CD4-positive, CD25-positive, alpha-beta regulatory T cell (primary cell): Measurements from ENCODE around the gene CDT1. TPM values are rescaled to one million over a fixed set of nuclear protein-coding genes. Genes with fewer than 3 reads are reported as not detected.
A peak's percentile ranks its signal among the peaks of the same experiment; 100 is the strongest.

Experiments
- ATAC-seq, 2 donors: fragments of 150-1000 bp; cut with Tn5 transposase; one replicate each; pipeline ENCODE4 v1.10.0; 2021; ENCODE audit warnings: low read depth in 2 of 2, moderate number of reproducible peaks in 2 of 2, moderate library complexity in 1 of 2
- DNase-seq, 3 donors: peaks; one replicate each; pipeline versions ENCODE4 v3.0.0 to v3.0.0-alpha.2; 2012 to 2022; ENCODE audit warnings: mixed read lengths in 1 of 3
- H3K27ac ChIP-seq: one replicate; pipeline ENCODE4 v1.7.0; 2013; ENCODE audit warnings: mild to moderate bottlenecking, low read length; ENCODE audit not compliant: insufficient read depth, poor library complexity, severe bottlenecking
- H3K27me3 ChIP-seq: one replicate; pipeline ENCODE4 v1.7.0; 2013; ENCODE audit warnings: low read length; ENCODE audit not compliant: control insufficient read depth, insufficient read depth
- H3K36me3 ChIP-seq: one replicate; pipeline ENCODE4 v1.7.0; 2013; ENCODE audit warnings: mild to moderate bottlenecking, low read length, moderate library complexity; ENCODE audit not compliant: control insufficient read depth, insufficient read depth
- H3K4me1 ChIP-seq: 2 replicates; pipeline ENCODE4 v1.7.0; 2013; ENCODE audit warnings: mild to moderate bottlenecking, low read length; ENCODE audit not compliant: insufficient read depth, control insufficient read depth, poor library complexity, severe bottlenecking
- H3K4me3 ChIP-seq: one replicate; pipeline ENCODE4 v1.7.0; 2013; ENCODE audit warnings: low read depth, mild to moderate bottlenecking, low read length, moderate library complexity
- H3K9me3 ChIP-seq, 2 experiments: 1 replicate in 1 of 2; 2 replicates in 1 of 2; pipeline ENCODE4 v1.7.0; 2013; ENCODE audit warnings: low read length in 2 of 2, mild to moderate bottlenecking in 1 of 2, moderate library complexity in 1 of 2; ENCODE audit not compliant: control insufficient read depth in 2 of 2
- H3K27ac Mint-ChIP-seq, 3 donors: one replicate each; pipeline ENCODE4 v1.8.0; 2020 to 2022; ENCODE audit warnings: mild to moderate bottlenecking in 3 of 3, mixed read lengths in 3 of 3, moderate library complexity in 2 of 3
- H3K27me3 Mint-ChIP-seq: one replicate; pipeline ENCODE4 v1.8.0; 2022; ENCODE audit warnings: mild to moderate bottlenecking, mixed read lengths
- H3K36me3 Mint-ChIP-seq: one replicate; pipeline ENCODE4 v1.8.0; 2020; ENCODE audit warnings: mixed read lengths
- H3K4me1 Mint-ChIP-seq, 4 donors: one replicate each; pipeline ENCODE4 v1.8.0; 2020 to 2022; ENCODE audit warnings: mixed read lengths in 4 of 4, mild to moderate bottlenecking in 1 of 4
- H3K4me3 Mint-ChIP-seq, 4 donors: one replicate each; pipeline ENCODE4 v1.8.0; 2020 to 2022; ENCODE audit warnings: mild to moderate bottlenecking in 4 of 4, mixed read lengths in 4 of 4, moderate library complexity in 3 of 4
- H3K9me3 Mint-ChIP-seq, 7 donors: one replicate each; pipeline ENCODE4 v1.8.0; 2020 to 2022; ENCODE audit warnings: mixed read lengths in 7 of 7, mild to moderate bottlenecking in 3 of 7, moderate library complexity in 2 of 7
- polyA plus RNA-seq, 4 donors: library from polyadenylated mRNA; unstranded; fragments of 300-500 nt; fragmentation: Illumina TruSeq; gene quantifications; one replicate each; pipeline ENCODE4 v1.2.3, GENCODE V29; 2021
- total RNA-seq: library from RNA; stranded (reverse); gene quantifications from one replicate; pipeline ENCODE4 v1.2.3, GENCODE V29; 2022

CDT1 gene
- total and polyA plus RNA-seq, 5 donors from 2014 or later, result 0.60 to 4.8 (median 1.4) TPM

- H3K27me3 ChIP-seq, result no peaks in the 10 kb centered on the region
- H3K4me3 ChIP-seq, result peak overlapping the region; percentile 61
- peaks cover 3% of the 10 kb centered on the region for H3K36me3 Mint-ChIP-seq
- peak overlapping the region; percentile 81 for H3K27ac ChIP-seq
- peaks cover 0 to 27% (median 0%) of the 10 kb centered on the region in 4 donors for H3K4me1 Mint-ChIP-seq
- peak overlapping the region; percentile 86 to 97 (median 88) for H3K4me3 Mint-ChIP-seq
- H3K27ac Mint-ChIP-seq, result peak overlapping the region; percentile 90 to 96 (median 93)
- ATAC-seq (peak; percentile 40 to 55), DNase-seq (peak; percentile 59 to 78 (median 68))
- peaks cover 36% of the 10 kb centered on the region for H3K4me1 ChIP-seq
- no peaks in the 10 kb centered on the region for H3K9me3 ChIP-seq
- H3K36me3 ChIP-seq, result peaks cover 8% of the 10 kb centered on the region
- H3K9me3 Mint-ChIP-seq, result no peaks in the 10 kb centered on the region
- no peaks in the 10 kb centered on the region for H3K27me3 Mint-ChIP-seq
Observed at GRCh38 chr16:88810912-88811768, 7.6 kb downstream of the CDT1 start.

DNA sequence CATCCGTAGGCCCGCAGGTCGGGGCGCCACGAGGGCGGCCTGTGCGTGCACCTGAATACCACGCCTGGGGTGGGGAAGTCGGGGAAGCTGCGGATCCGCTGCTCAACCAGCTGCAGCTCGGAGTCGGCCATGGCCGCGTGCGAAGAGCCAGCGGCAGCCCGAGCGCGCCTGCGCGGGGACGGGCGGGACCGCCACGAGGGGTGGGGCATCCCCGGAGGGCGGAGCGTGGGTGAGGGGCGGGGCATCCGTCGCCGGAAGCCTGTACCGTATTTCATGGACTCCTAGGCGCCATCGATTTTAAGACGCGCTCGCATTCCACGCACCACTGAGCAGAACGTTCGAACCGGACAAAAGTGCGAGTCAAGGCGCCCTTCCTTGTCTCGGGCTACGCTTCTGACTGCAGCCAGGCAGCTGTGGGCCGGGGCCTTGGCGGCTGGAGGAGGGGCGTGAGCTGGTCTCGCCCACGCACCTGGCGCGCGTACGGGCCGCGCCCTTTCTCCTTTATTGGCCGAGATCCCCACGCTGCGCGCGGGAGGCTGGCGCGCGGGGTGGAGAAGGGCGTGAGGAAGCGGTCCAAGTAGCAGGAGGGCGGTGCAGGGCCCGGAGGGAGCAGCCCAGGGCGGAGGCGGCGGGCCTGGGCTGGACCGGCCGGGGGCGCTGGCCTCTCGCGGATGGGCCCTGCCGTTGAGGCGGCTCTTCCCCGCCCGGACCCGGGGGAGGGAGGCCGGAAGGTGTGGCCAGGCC is 8.4 kb downstream of the CDT1 start, which contains the start of gene APRT:
TSS of gene APRT (minus strand) at position 160 of the 744 bp plus-strand sequence. CDS start at position 131, 29 bp downstream.
- Histone ChIP-seq H3K27me3 (no peaks in the 10 kb centered on the region), H3K36me3 (peaks cover 8% of the 10 kb centered on the region), H3K27ac (peak within 1 kb of the TSS; percentile 81), H3K4me3 (peak within 1 kb of the TSS; percentile 61), H3K9me3 (no peaks in the 10 kb centered on the region), H3K4me1 (peaks cover 36% of the 10 kb centered on the region)
- H3K4me3 Mint-ChIP-seq, result peak within 1 kb of the TSS; percentile 96 to 98 (median 97)
- DNase-seq (peak; percentile 92 to 97 (median 94)), ATAC-seq (peak; percentile 84 to 88)
- peak within 1 kb of the TSS; percentile 90 to 98 (median 97) for H3K27ac Mint-ChIP-seq
- peaks cover 0 to 27% (median 0%) of the 10 kb centered on the region in 4 donors for H3K4me1 Mint-ChIP-seq
- H3K27me3 Mint-ChIP-seq, result no peaks in the 10 kb centered on the region
- no peaks in the 10 kb centered on the region for H3K9me3 Mint-ChIP-seq
- H3K36me3 Mint-ChIP-seq, result peaks cover 3% of the 10 kb centered on the region

- DNase-seq, result no peak
- no peaks in the 10 kb centered on the region for H3K27me3 ChIP-seq
Observed at GRCh38 chr16:88812513-88813268, 9.1 kb downstream of the CDT1 start.

GRCh38 chr16:88813269-88814143 is 9.9 kb downstream of the CDT1 start:
- H3K27ac Mint-ChIP-seq, result peak overlapping the region in 1 of 3 donors; percentile 69
- Histone ChIP-seq H3K4me1 (peaks cover 36% of the 10 kb centered on the region), H3K27ac (no peak overlapping the region), H3K36me3 (peaks cover 8% of the 10 kb centered on the region), H3K4me3 (no peak overlapping the region), H3K27me3 (no peaks in the 10 kb centered on the region), H3K9me3 (no peaks in the 10 kb centered on the region)
- peak overlapping the region; percentile 46 to 77 (median 61) for H3K4me3 Mint-ChIP-seq
- ATAC-seq (no peak), DNase-seq (no peak)
- H3K4me1 Mint-ChIP-seq, result peaks cover 0 to 25% (median 0%) of the 10 kb centered on the region in 4 donors
- peaks cover under 1% of the 10 kb centered on the region for H3K36me3 Mint-ChIP-seq
- H3K27me3 Mint-ChIP-seq, result no peaks in the 10 kb centered on the region
- H3K9me3 Mint-ChIP-seq, result no peaks in the 10 kb centered on the region

More at GRCh38 chr16:88812513-88813268, 9.1 kb downstream of the CDT1 start:
- peaks cover 36% of the 10 kb centered on the region for H3K4me1 ChIP-seq
- peaks cover 8% of the 10 kb centered on the region for H3K36me3 ChIP-seq
- no peaks in the 10 kb centered on the region for H3K27me3 Mint-ChIP-seq
- peak overlapping the region; percentile 81 for H3K27ac ChIP-seq
- H3K36me3 Mint-ChIP-seq, result peaks cover 3% of the 10 kb centered on the region
- ATAC-seq, result no peak
- H3K9me3 ChIP-seq, result no peaks in the 10 kb centered on the region
- no peaks in the 10 kb centered on the region for H3K9me3 Mint-ChIP-seq
- H3K27ac Mint-ChIP-seq, result peak overlapping the region in 2 of 3 donors; percentile 31 to 63
- peaks cover 0 to 25% (median 0%) of the 10 kb centered on the region in 4 donors for H3K4me1 Mint-ChIP-seq
- H3K4me3 Mint-ChIP-seq, result peak overlapping the region; percentile 80 to 97 (median 84)
- H3K4me3 ChIP-seq, result peak overlapping the region; percentile 59

- Histone ChIP-seq H3K4me1 (peaks cover 36% of the 10 kb centered on the region), H3K27ac (no peak overlapping the region), H3K4me3 (no peak overlapping the region), H3K27me3 (no peaks in the 10 kb centered on the region), H3K9me3 (no peaks in the 10 kb centered on the region), H3K36me3 (peaks cover 3% of the 10 kb centered on the region)
- H3K9me3 Mint-ChIP-seq, result no peaks in the 10 kb centered on the region
- DNase-seq (no peak), ATAC-seq (no peak)
- H3K36me3 Mint-ChIP-seq, result no peaks in the 10 kb centered on the region
- H3K27ac Mint-ChIP-seq, result peak overlapping the region in 1 of 3 donors; percentile 69
- no peaks in the 10 kb centered on the region for H3K27me3 Mint-ChIP-seq
- H3K4me3 Mint-ChIP-seq, result peak overlapping the region; percentile 46 to 77 (median 61)
- H3K4me1 Mint-ChIP-seq, result peaks cover 0 to 22% (median 0%) of the 10 kb centered on the region in 4 donors
Observed at GRCh38 chr16:88814144-88814502, 10.5 kb downstream of the CDT1 start.

- Mint-ChIP-seq H3K27ac (no peak overlapping the region), H3K36me3 (no peaks in the 10 kb centered on the region), H3K4me3 (peak overlapping the region in 1 of 4 donors; percentile 38), H3K9me3 (no peaks in the 10 kb centered on the region), H3K27me3 (no peaks in the 10 kb centered on the region), H3K4me1 (peaks cover 0 to 16% (median 0%) of the 10 kb centered on the region in 4 donors)
- no peaks in the 10 kb centered on the region for H3K27me3 ChIP-seq
- no peak overlapping the region for H3K27ac ChIP-seq
- DNase-seq (no peak), ATAC-seq (no peak)
- H3K9me3 ChIP-seq, result no peaks in the 10 kb centered on the region
- H3K36me3 ChIP-seq, result no peaks in the 10 kb centered on the region
- H3K4me3 ChIP-seq, result no peak overlapping the region
- peaks cover 24% of the 10 kb centered on the region for H3K4me1 ChIP-seq
Observed at GRCh38 chr16:88815227-88815626, 11.6 kb downstream of the CDT1 start.
